Lower lobe of right lung (tissue), 2 donors: Measurements from ENCODE around the gene PRG3. TPM values are rescaled to one million over a fixed set of nuclear protein-coding genes. Genes with fewer than 3 reads are reported as not detected.

Source experiments
- ATAC-seq, 2 donors: fragments of 200-7000 bp; cut with Tn5 transposase; one replicate each; pipeline ENCODE4 v1.9.1; 2020 to 2022; ENCODE audit warnings: mild to moderate bottlenecking in 2 of 2, moderate library complexity in 2 of 2
- DNase-seq: peaks from one replicate; pipeline ENCODE4 v3.0.0-alpha.2; 2020
- H3K27ac ChIP-seq: fragments of 200-600 bp; one replicate; pipeline ENCODE4 v1.8.0; 2022
- H3K27me3 ChIP-seq: fragments of 200-600 bp; one replicate; pipeline ENCODE4 v1.8.0; 2022; ENCODE audit warnings: low read depth
- H3K36me3 ChIP-seq: fragments of 200-600 bp; one replicate; pipeline ENCODE4 v1.8.0; 2022; ENCODE audit warnings: mild to moderate bottlenecking
- H3K4me1 ChIP-seq: fragments of 200-600 bp; one replicate; pipeline ENCODE4 v1.8.0; 2022
- H3K4me3 ChIP-seq: fragments of 200-600 bp; one replicate; pipeline ENCODE4 v1.8.0; 2022; ENCODE audit warnings: mild to moderate bottlenecking
- H3K9me3 ChIP-seq: fragments of 200-600 bp; one replicate; pipeline ENCODE4 v1.8.0; 2022
- CTCF ChIP-seq: fragments of 200-600 bp; IDR thresholded peaks from one replicate; pipeline ENCODE4 v1.8.0; 2022; ENCODE audit warnings: antibody characterized with exemption, mild to moderate bottlenecking
- intact Hi-C: fragments of 100-400 bp; cut with DNase I; formaldehyde crosslinking; loops from one replicate; pipeline ENCODE4 v1.11.0; 2022
- total RNA-seq: library from RNA; stranded (reverse); fragmentation: NEBNext Ultra II Directional; extraction: Animal tissue kit (Norgen Biotek cat#: 25700); gene quantifications from one replicate; pipeline ENCODE4 v1.2.1, GENCODE V29; 2021
- donor health status: DM: no; HTN: yes; CAD: no; lungs with severe emphysema.

Gene PRG3
- total RNA-seq, 1 donor from 2014 or later: not detected

GRCh38 chr11:57391111-57391510 lies 10.2 kb upstream of the PRG3 start:
- no peak overlapping the region for H3K27ac ChIP-seq
- no peaks in the 10 kb centered on the region for H3K27me3 ChIP-seq
- TF ChIP-seq CTCF: no peak
- no peaks in the 10 kb centered on the region for H3K9me3 ChIP-seq
- intact Hi-C loops: no loop called here
- no peak overlapping the region for H3K4me3 ChIP-seq
- no peaks in the 10 kb centered on the region for H3K4me1 ChIP-seq
- no peak for DNase-seq
- no peaks in the 10 kb centered on the region for H3K36me3 ChIP-seq
- ATAC-seq: no peak

- ATAC-seq: no peak
- H3K27me3 ChIP-seq: no peaks in the 10 kb centered on the region
- no peak for DNase-seq
- intact Hi-C loops: no loop called here
- H3K4me3 ChIP-seq: no peak within 1 kb of the TSS
- TF ChIP-seq CTCF: no peak
- H3K27ac ChIP-seq: no peak within 1 kb of the TSS
- no peaks in the 10 kb centered on the region for H3K9me3 ChIP-seq
- H3K4me1 ChIP-seq: no peaks in the 10 kb centered on the region
- no peaks in the 10 kb centered on the region for H3K36me3 ChIP-seq
These were observed 9.6 kb upstream of the PRG3 start, which contains the start of gene PRG2 for GRCh38 chr11:57390535-57390934. Gene PRG2 (minus strand): TSS chr11:57390650. CDS start chr11:57389944, 706 bp downstream.

- DNase-seq: no peak
- Histone ChIP-seq H3K27ac (no peak overlapping the region), H3K9me3 (no peaks in the 10 kb centered on the region), H3K4me3 (no peak overlapping the region), H3K27me3 (no peaks in the 10 kb centered on the region), H3K4me1 (no peaks in the 10 kb centered on the region), H3K36me3 (no peaks in the 10 kb centered on the region)
- intact Hi-C loops: no loop called here
- ATAC-seq: no peak
- no peak for TF ChIP-seq CTCF
These were observed 6.5 kb upstream of the PRG3 start for GRCh38 chr11:57387289-57388030.

GRCh38 chr11:57386178-57386940 lies 5.4 kb upstream of the PRG3 start:
- intact Hi-C loops: no loop called here
- H3K4me3 ChIP-seq: no peak overlapping the region
- ATAC-seq: no peak

GRCh38 chr11:57379732-57380131 lies 1.2 kb downstream of the PRG3 start:
- ATAC-seq (no peak), DNase-seq (no peak)
- intact Hi-C loops: no loop called here
- no peak overlapping the region for H3K4me3 ChIP-seq
- H3K4me1 ChIP-seq: no peaks in the 10 kb centered on the region
- H3K36me3 ChIP-seq: no peaks in the 10 kb centered on the region
- H3K9me3 ChIP-seq: no peaks in the 10 kb centered on the region
- H3K27me3 ChIP-seq: no peaks in the 10 kb centered on the region
- TF ChIP-seq CTCF: no peak
- no peak overlapping the region for H3K27ac ChIP-seq

More at GRCh38 chr11:57386178-57386940, 5.4 kb upstream of the PRG3 start:
- Histone ChIP-seq H3K36me3 (no peaks in the 10 kb centered on the region), H3K4me1 (no peaks in the 10 kb centered on the region), H3K27me3 (no peaks in the 10 kb centered on the region), H3K9me3 (no peaks in the 10 kb centered on the region), H3K27ac (no peak overlapping the region)
- no peak for DNase-seq
- TF ChIP-seq CTCF: no peak
